ENCODE measurements around the gene CKLF. TPM values are rescaled to one million over a fixed set of nuclear protein-coding genes. Genes with fewer than 3 reads are reported as not detected.

The CKLF gene
- total RNA-seq, 1 experiment from 2014 or later: 21.0 TPM

GRCh38 chr16:66522816-66523590, 29.4 kb upstream of the CKLF start (continued):
- TF ChIP-seq STAT6 (CRISPR knock-in tag; conservative IDR thresholded peaks at IDR 0.05; ENCODE audit: low read depth) (no peak), FOXK1 (CRISPR knock-in tag; IDR thresholded peaks at IDR 0.05) (no peak), ZNF263 (CRISPR knock-in tag; IDR thresholded peaks at IDR 0.05; ENCODE audit: low read depth) (no peak), TEAD4 (CRISPR knock-in tag; IDR thresholded peaks at IDR 0.05) (no peak), ATF3 (CRISPR knock-in tag; conservative IDR thresholded peaks at IDR 0.05) (no peak), PRRX2 (CRISPR knock-in tag; IDR thresholded peaks at IDR 0.05) (no peak), ZNF512 (CRISPR knock-in tag; IDR thresholded peaks at IDR 0.05; ENCODE audit: borderline replicate concordance) (no peak)

GRCh38 chr16:66523861-66524354, 28.5 kb upstream of the CKLF start:
- DNase-seq (ENCODE audit: low spot score) (no peak), ATAC-seq (no peak)
- H3K4me1 Mint-ChIP-seq: no peaks in the 10 kb centered on the region
- peaks cover 6% of the 10 kb centered on the region; the same call in 1 of the 2 replicates for H3K36me3 Mint-ChIP-seq
- H3K4me3 Mint-ChIP-seq: no peak overlapping the region
- no peak overlapping the region for H3K27ac Mint-ChIP-seq
- POLR2A ChIA-PET: no interaction called here
- no peaks in the 10 kb centered on the region; the same call in 1 of the 2 replicates for H3K27me3 Mint-ChIP-seq (ENCODE audit: low read depth)
- no peak for TF ChIP-seq SMAD4 (CRISPR knock-in tag; IDR thresholded peaks at IDR 0.05)
- no peaks in the 10 kb centered on the region for H3K9me3 Mint-ChIP-seq
- CTCF ChIA-PET: no interaction called here

GRCh38 chr16:66524601-66525164, 27.7 kb upstream of the CKLF start:
- CTCF ChIA-PET: no interaction called here
- Mint-ChIP-seq H3K4me1 (no peaks in the 10 kb centered on the region), H3K27me3 (ENCODE audit: low read depth) (no peaks in the 10 kb centered on the region; the same call in 1 of the 2 replicates), H3K36me3 (peaks cover 8% of the 10 kb centered on the region; the same call in 1 of the 2 replicates), H3K4me3 (no peak overlapping the region), H3K9me3 (no peaks in the 10 kb centered on the region), H3K27ac (no peak overlapping the region; the same call in 1 of the 2 replicates)
- POLR2A ChIA-PET: no interaction called here
- no peak for TF ChIP-seq ARID4B (CRISPR knock-in tag; IDR thresholded peaks at IDR 0.05; ENCODE audit: borderline replicate concordance)
- DNase-seq (ENCODE audit: low spot score) (no peak), ATAC-seq (no peak)

Data from WTC11 (cell line).